ENCODE measurements around the gene ARAP3.

DNA sequence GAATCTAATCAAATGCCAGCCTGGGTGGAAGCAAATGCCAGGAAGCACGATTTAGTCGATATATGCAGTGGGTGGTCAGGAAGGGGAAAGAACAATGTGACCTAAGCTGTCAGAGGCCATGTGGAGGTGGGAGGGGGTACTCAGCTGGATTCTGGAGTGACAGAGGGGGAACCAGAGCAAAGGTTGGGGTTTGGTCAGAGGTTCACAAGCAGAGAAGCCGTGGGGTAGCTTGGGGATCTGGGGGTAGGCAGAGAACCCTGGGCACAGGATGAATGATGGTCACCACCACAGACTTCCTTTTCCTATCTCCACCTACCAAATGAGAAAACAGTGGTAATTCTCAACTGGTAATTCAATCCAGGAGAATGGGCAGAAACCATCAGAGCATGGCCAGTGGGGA is 24.1 kb upstream of the ARAP3 start:
- TF ChIP-seq GATA3 (IDR thresholded peaks at IDR 0.05; ENCODE audit: low read depth, low read length) (no peak), GATA2 (IDR thresholded peaks at IDR 0.05; ENCODE audit: low read depth, low read length) (no peak)

Data from SH-SY5Y (cell line).